K562 (cell line): ENCODE measurements around the gene KIF5A. TPM values are rescaled to one million over a fixed set of nuclear protein-coding genes. Genes with fewer than 3 reads are reported as not detected.

Experiments used
- E2F5 ChIP-seq: sonication (generic); formaldehyde crosslinking; IDR thresholded peaks from 2 replicates; pipeline ENCODE4 v1.8.0; 2022; ENCODE audit warnings: mild to moderate bottlenecking, missing genetic modification reagents
- ELK1 ChIP-seq: sonication (generic); formaldehyde crosslinking; IDR thresholded peaks from 2 replicates; pipeline ENCODE4 v1.8.1; 2022; ENCODE audit warnings: missing genetic modification reagents
- ETS1 ChIP-seq: conservative IDR thresholded peaks from 2 replicates; pipeline ENCODE4 v1.6.1; 2011; ENCODE audit warnings: low read depth, mild to moderate bottlenecking, low read length; ENCODE audit not compliant: control insufficient read depth
- FOXA3 ChIP-seq, 2 experiments: fragments of 450-650 bp in 1 of 2; sonication (generic) in 1 of 2; formaldehyde crosslinking; IDR thresholded peaks in 1 of 2; conservative IDR thresholded peaks in 1 of 2; 2 replicates each; pipeline versions ENCODE4 v1.4.0 to v1.8.0; 2020 to 2022; ENCODE audit warnings: mild to moderate bottlenecking in 2 of 2, missing genetic modification reagents in 1 of 2
- HMG20A ChIP-seq: fragments of 450-650 bp; formaldehyde crosslinking; conservative IDR thresholded peaks from 2 replicates; pipeline ENCODE4 v1.4.0; 2020; ENCODE audit warnings: mild to moderate bottlenecking, mixed read lengths
- MCM7 ChIP-seq, 2 experiments: fragments of 450-650 bp; IDR thresholded peaks; 2 replicates each; pipeline ENCODE4 v1.6.1; 2016 to 2018
- MEF2A ChIP-seq: IDR thresholded peaks from 2 replicates; pipeline ENCODE4 v1.6.1; 2011; ENCODE audit warnings: low read depth, mild to moderate bottlenecking, low read length, moderate library complexity; ENCODE audit not compliant: control insufficient read depth
- MLX ChIP-seq, 2 experiments: fragments of 450-650 bp in 1 of 2; sonication (generic) in 1 of 2; formaldehyde crosslinking; conservative IDR thresholded peaks; 2 replicates each; pipeline versions ENCODE4 v1.4.0 to v1.8.1; 2020 to 2022; ENCODE audit warnings: mild to moderate bottlenecking in 1 of 2, missing genetic modification reagents in 1 of 2
- OTX1 ChIP-seq: fragments of 450-650 bp; formaldehyde crosslinking; IDR thresholded peaks from 2 replicates; pipeline ENCODE4 v1.4.0; 2022; ENCODE audit warnings: mild to moderate bottlenecking
- POLR2G ChIP-seq: fragments of 200-400 bp; formaldehyde crosslinking; IDR thresholded peaks from 2 replicates; pipeline ENCODE4 v1.6.1; 2017; ENCODE audit warnings: low read depth, mild to moderate bottlenecking, antibody characterized with exemption, low read length, moderate library complexity
- PPARD ChIP-seq: fragments of 250-450 bp; sonication (Bioruptor Pico); IDR thresholded peaks from 2 replicates; pipeline ENCODE4 v1.8.0; 2022; ENCODE audit warnings: inconsistent platforms, mild to moderate bottlenecking, moderate library complexity
- PURB ChIP-seq: sonication (generic); formaldehyde crosslinking; IDR thresholded peaks from 2 replicates; pipeline ENCODE4 v1.9.0; 2021; ENCODE audit warnings: low read depth, mild to moderate bottlenecking, missing genetic modification reagents
- SFPQ ChIP-seq: fragments of 200-400 bp; formaldehyde crosslinking; IDR thresholded peaks from 2 replicates; pipeline ENCODE4 v1.6.1; 2017; ENCODE audit warnings: mild to moderate bottlenecking, low read depth, low read length, moderate library complexity
- ZC3H4 ChIP-seq: sonication (generic); formaldehyde crosslinking; IDR thresholded peaks from 2 replicates; pipeline ENCODE4 v1.9.0; 2021; ENCODE audit warnings: missing genetic modification reagents, borderline replicate concordance
- ZNF174 ChIP-seq: fragments of 250-450 bp; sonication (Bioruptor Pico); IDR thresholded peaks from 2 replicates; pipeline ENCODE4 v1.4.0; 2020; ENCODE audit warnings: mild to moderate bottlenecking
- ZNF740 ChIP-seq, 3 experiments: fragments of 200-800 bp in 1 of 3; sonication (Bioruptor generic) in 1 of 3; sonication (generic) in 1 of 3; formaldehyde crosslinking in 1 of 3; IDR thresholded peaks; 2 replicates each; pipeline versions ENCODE4 v1.6.1 to v1.8.0; 2016 to 2022; ENCODE audit warnings: mild to moderate bottlenecking in 2 of 3, missing compliant biosample characterization in 2 of 3, missing genetic modification characterization in 2 of 3, missing genetic modification reagents in 1 of 3
- polyA plus RNA-seq, 8 experiments: library from polyadenylated mRNA; depleted of rRNA in 4 of 8; stranded (reverse) in 5 of 8; unstranded in 3 of 8; fragments of >200 nt; fragmentation: Nextera tagmentation in 2 of 8; fragmentation: Illumina TruSeq in 1 of 8; extraction: Ambion mirVana in 2 of 8; extraction: Trizol in 1 of 8; gene quantifications; 2 replicates each; pipeline versions ENCODE4 v1.2.1 to v1.2.3, GENCODE V29; 2011 to 2014; ENCODE audit warnings: inconsistent platforms in 1 of 8, missing spikeins in 1 of 8
- total RNA-seq, 7 experiments: library from RNA; depleted of rRNA in 6 of 7; stranded (reverse); fragments of >200 nt in 6 of 7; fragmentation: Illumina TruSeq in 2 of 7; extraction: Trizol in 2 of 7; gene quantifications; 2 replicates each; pipeline versions ENCODE4 v1.2.1 to v1.2.3, GENCODE V29; 2011 to 2021; ENCODE audit warnings: low replicate concordance in 1 of 7

The KIF5A gene
- total and polyA plus RNA-seq, 9 of the 15 experiments (the other 6 are each of a cell fraction or from before 2014, with no cell fraction given), result 3.4 to 17.7 (median 8.0) TPM

GRCh38 chr12:57522887-57523705 is 26.7 kb upstream of the KIF5A start (continued):
- no peak for TF ChIP-seq MLX (CRISPR knock-in tag; conservative IDR thresholded peaks at IDR 0.05)
- TF ChIP-seq OTX1 (CRISPR knock-in tag), result peak; percentile 61; the same call in 1 of the 2 replicates
- no peak for TF ChIP-seq ETS1
- no peak for TF ChIP-seq ZNF174 (CRISPR knock-in tag)
- no peak for TF ChIP-seq ZC3H4 (CRISPR knock-in tag)
- TF ChIP-seq HMG20A, result no peak
- no peak for TF ChIP-seq POLR2G
- peak; percentile 90 for TF ChIP-seq ZNF740 (CRISPR knock-in tag; IDR thresholded peaks at IDR 0.05)
- peak in 1 of 2 experiments; percentile 95; a peak in 2 of 4 replicates for TF ChIP-seq ZNF740 (tag; IDR thresholded peaks at IDR 0.05)
- TF ChIP-seq SFPQ, result no peak
- TF ChIP-seq ELK1, result no peak
- 0 out of 2 replicates have a peak, but pooled peaks have one; percentile 37 for TF ChIP-seq E2F5
- no peak for TF ChIP-seq FOXA3 (CRISPR knock-in tag; conservative IDR thresholded peaks at IDR 0.05 in 1 of 2, IDR thresholded peaks at IDR 0.05 in 1 of 2)
- no peak for TF ChIP-seq MEF2A
- TF ChIP-seq PURB (CRISPR knock-in tag), result no peak
- TF ChIP-seq PPARD (CRISPR knock-in tag), result no peak
- no peak for TF ChIP-seq MCM7 (IDR thresholded peaks at IDR 0.05)
